Upper lobe of left lung (tissue), 4 donors: ENCODE data around the gene UNC5C.

Experiments used
- EP300 ChIP-seq, 4 donors: sonication (generic); formaldehyde crosslinking; IDR thresholded peaks; one replicate each; pipeline ENCODE4 v1.5.1; 2017; ENCODE audit warnings: antibody characterized with exemption in 4 of 4, control low read depth in 2 of 4
- POLR2A ChIP-seq, 4 donors: fragments of 450-650 bp; IDR thresholded peaks; one replicate each; pipeline ENCODE4 v1.5.1; 2016 to 2017; ENCODE audit warnings: antibody characterized with exemption in 4 of 4, mild to moderate bottlenecking in 2 of 4
- POLR2AphosphoS5 ChIP-seq, 2 donors: sonication (generic); formaldehyde crosslinking; IDR thresholded peaks; one replicate each; pipeline ENCODE4 v1.5.1; 2017; ENCODE audit warnings: antibody characterized with exemption in 2 of 2
- TF ChIP-seq, protein P1 (sequence below), 6 experiments: fragments of 450-650 bp in 4 of 6; fragments of 200-600 bp in 2 of 6; sonication (generic) in 2 of 6; IDR thresholded peaks; one replicate each; pipeline ENCODE4 v1.5.1; 2016 to 2019; ENCODE audit warnings: antibody characterized with exemption in 6 of 6

DNA sequence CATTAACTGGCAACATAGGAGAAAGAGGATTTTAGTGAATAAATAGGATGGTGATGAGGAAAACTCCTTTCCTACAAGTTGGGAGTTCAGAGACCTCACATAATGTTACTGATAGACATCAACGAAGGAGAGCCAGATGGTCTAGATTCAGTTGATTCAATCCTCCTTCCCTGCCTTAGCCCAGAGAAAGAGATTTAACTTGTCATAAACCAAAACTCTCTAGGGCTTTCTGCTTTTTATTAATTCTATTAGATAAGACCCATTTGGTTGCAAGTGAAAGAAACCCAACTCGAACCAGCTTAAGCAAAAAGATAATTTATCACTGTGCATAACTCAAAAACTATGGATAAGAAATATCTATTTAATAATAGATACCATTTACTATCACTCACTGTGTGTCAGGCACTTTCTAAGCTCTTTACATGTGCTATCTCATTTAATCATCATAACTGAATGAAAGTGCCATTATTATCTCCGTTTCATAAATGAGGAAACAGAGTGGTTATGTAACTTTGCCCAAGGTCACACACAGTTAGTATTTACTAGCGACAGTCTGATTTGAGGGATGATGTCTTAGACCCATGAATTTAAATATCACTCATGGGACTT is 4.3 kb upstream of the UNC5C start:
- TF ChIP-seq, protein P1, sequence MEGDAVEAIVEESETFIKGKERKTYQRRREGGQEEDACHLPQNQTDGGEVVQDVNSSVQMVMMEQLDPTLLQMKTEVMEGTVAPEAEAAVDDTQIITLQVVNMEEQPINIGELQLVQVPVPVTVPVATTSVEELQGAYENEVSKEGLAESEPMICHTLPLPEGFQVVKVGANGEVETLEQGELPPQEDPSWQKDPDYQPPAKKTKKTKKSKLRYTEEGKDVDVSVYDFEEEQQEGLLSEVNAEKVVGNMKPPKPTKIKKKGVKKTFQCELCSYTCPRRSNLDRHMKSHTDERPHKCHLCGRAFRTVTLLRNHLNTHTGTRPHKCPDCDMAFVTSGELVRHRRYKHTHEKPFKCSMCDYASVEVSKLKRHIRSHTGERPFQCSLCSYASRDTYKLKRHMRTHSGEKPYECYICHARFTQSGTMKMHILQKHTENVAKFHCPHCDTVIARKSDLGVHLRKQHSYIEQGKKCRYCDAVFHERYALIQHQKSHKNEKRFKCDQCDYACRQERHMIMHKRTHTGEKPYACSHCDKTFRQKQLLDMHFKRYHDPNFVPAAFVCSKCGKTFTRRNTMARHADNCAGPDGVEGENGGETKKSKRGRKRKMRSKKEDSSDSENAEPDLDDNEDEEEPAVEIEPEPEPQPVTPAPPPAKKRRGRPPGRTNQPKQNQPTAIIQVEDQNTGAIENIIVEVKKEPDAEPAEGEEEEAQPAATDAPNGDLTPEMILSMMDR (IDR thresholded peaks at IDR 0.05) = no peak
- no peak for TF ChIP-seq POLR2A (IDR thresholded peaks at IDR 0.05)
- no peak for TF ChIP-seq EP300 (IDR thresholded peaks at IDR 0.05)
- no peak for TF ChIP-seq POLR2AphosphoS5 (IDR thresholded peaks at IDR 0.05)
